ENCODE measurements around the gene LAMA5.

LAMA5 gene

GRCh38 chr20:62313021-62313420, 54.1 kb downstream of the LAMA5 start:
- DNase-seq = no peak

DNA sequence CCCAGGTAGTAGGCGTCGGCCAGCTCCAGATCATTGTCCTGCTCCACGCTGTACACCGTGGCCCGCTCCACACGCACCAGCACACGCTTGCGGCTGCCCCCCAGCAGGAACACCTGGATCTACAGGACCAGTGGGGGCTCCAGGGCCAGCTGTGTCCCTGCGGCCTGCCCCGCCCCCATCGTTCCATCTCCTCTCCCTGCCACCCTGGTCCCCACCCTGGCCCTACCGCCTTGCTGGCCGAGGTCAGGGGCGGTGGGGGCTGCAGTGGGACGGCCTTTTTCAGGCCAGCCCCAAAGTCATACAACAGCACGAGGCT, 54.5 kb downstream of the LAMA5 start:
- DNase-seq = no peak

- DNase-seq = no peak
Measured at GRCh38 chr20:62311832-62312661, 55.1 kb downstream of the LAMA5 start.

DNA sequence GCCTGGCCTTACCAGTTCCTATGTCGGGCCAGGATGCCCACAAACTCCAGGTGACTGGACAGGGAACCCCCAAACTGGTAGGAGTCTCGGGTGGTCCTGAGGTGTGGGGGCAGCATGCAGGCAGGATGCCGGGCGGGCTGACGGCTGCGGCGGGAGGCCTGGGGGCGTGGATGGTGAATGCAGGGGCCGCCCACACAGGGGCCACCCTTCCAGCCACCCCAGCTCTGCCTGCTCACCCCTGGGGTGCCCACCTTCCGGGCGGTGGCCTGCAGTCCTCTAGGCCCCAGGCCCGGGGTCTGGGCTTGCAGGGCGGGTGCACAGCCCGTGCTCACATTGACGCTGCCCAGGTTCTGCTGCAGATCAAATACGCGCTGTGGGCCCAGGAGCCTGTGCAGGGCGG, 56.0 kb downstream of the LAMA5 start:
- DNase-seq = no peak

GRCh38 chr20:62310757-62311121, 56.4 kb downstream of the LAMA5 start:
- no peak for DNase-seq

DNA sequence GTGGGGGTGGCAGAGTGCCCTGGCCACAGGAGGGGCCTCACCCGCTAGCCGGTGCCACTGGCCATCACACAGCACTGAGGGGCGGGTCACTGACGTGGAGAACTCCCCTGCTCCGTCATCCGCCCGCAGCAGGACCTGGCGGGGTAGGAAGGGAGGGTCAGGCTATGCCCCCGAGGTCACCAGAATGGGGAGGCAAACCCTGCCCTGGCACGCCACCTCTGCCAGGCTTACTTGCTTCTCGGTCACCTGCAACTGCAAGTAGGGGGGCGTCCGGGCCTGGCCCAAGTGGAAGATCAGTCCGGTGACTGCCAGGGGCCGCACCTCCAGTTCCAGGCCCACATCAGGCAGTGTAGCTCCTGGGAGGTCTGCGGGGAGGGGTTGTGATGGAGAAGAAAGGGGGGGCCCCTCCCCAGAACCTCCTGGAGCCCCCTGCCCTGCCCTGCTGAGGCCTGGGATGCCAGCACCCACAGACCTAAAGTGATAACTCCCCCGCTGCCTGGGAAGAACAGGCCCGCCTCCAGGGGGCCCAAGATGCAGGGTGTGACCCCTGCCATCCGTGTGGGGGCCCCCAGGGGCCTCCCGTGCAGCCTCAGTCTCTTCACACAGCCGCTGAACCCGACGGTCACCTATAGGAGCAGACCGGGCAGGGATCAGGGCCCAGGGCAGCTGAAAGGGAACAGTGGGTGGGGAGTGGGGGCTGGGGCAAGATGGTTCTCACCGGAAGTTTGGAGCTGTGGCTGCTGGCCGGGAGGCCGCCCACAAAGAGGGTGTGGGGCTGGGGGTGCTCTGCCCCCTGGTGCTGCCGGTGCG, 57.0 kb downstream of the LAMA5 start:
- no peak for DNase-seq

GRCh38 chr20:62309198-62309944, 57.7 kb downstream of the LAMA5 start:
- DNase-seq = no peak

- no peak for DNase-seq
Measured at GRCh38 chr20:62308102-62308822, 58.9 kb downstream of the LAMA5 start.

GRCh38 chr20:62307226-62308101, 59.6 kb downstream of the LAMA5 start:
- DNase-seq = no peak

GRCh38 chr20:62306414-62307187, 60.5 kb downstream of the LAMA5 start:
- DNase-seq = no peak

DNA sequence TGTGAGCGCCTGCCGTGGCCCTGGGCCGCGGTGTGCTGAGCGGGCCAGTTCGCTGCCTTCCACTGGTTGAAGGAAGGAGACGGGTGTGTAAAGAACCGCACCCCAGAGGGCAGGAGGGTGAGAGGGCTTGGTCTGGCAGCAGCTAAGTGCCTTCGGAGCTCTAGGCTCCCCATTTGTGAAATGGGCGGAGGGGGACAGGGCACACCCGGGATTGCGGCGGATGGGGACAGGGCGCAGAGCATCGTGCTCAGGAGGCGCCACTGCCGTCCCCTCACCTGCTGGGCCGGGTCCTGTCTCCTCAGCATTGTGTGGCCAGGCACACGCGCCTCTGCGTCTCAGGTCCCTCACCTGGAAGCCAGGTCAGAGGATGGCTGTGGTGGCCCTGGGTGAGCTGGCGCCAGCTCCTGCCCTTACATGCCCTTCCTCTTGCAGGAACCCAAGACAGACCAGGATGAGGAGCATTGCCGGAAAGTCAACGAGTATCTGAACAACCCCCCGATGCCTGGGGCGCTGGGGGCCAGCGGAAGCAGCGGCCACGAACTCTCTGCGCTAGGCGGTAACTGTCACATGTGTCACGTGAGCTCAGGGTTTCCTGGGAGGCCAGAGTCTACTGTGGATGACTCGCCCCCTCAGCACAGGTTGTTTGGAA, 61.2 kb downstream of the LAMA5 start:
- DNase-seq = no peak

GRCh38 chr20:62305149-62305764, 61.9 kb downstream of the LAMA5 start:
- no peak for DNase-seq

GRCh38 chr20:62304331-62305148, 62.6 kb downstream of the LAMA5 start:
- DNase-seq = no peak

DNA sequence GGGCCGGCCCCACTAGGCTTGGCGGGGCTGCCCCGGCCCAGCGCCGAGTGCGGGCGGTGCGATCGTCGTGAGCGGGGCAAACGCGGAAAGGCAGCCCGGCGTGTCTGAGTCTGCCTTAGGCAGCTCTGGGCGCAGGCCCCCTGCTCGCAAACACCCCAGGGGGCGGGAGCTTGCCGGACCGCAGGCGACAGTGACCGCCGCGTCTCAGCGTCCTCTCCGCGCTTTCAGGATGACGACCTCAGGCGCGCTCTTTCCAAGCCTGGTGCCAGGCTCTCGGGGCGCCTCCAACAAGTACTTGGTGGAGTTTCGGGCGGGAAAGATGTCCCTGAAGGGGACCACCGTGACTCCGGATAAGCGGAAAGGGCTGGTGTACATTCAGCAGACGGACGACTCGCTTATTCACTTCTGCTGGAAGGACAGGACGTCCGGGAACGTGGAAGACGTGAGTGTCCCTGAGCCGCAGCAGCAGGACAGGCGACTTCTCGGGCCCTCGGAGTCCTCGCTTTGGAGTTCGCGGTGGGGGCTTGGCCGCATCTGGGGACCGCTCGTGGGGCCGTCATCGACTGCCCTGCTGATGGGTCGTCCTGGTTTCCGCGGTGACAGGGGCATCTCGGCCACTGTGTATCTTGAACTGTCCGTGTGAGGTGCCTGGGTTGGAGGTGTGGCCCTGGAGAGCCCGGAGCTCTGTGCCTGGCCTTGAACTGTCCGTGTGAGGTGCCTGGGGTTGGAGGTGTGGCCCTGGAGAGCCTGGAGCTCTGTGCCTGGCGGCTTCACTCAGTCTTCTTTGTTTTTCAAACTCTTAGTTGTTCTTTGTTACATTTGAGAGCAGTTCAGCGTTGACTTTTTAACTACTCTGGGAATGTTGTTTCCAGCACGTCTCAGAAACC, 63.5 kb downstream of the LAMA5 start:
- DNase-seq = peak; percentile 23

DNA sequence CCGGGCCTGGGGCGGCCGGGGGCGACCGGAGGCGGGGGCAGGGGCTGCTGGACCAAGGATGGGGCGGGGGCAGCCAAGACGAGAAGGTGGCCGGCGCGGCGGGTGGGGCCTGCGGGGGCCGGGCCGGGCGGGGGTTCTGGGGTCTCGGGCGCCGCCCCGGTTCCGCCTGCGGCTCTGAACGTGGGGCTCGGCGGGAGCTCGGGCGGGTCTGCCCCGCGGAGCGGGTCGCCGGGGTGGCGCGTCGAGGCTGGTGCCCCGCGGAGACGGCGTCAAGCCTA, 64.1 kb downstream of the LAMA5 start:
- no peak for DNase-seq

DNA sequence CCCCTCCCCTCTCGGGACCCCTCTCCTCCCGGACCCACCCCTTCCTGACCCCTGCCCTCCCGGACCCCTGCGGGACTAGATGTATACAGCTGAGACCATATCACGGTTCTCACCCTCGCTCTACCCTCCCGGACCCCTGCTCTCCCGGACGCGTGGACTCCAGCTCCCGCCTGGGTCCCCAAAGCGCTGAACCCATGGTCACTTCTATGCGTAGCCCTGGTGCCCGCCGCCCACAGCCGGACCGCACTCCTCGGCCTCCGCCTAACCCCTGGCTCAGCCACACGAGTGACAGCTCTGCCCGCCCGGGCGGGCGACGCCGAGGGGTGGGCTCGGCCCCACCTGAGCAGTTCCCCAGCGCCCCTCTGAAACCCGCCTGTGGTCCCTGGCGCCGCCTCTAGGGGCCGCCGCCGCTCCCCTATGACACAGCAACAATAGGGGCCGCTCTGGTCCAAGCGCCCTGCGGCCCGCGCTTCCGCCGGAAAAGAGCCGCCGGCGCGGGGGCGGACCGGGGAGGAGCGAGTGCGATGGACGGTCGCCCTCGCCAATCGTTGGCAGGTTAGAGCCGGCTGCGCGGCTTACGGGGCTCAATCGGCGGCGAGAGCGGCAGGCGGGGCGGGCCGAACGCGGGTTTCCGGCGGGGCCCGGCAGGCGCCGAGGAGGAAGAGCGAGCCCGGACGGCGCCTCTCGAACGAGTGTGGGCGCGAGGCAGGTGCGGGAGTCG, 64.6 kb downstream of the LAMA5 start, which contains the start of gene ADRM1:
TSS of gene ADRM1 (plus strand) at position 657 of the 721 bp plus-strand sequence. CDS start 572 bp downstream, outside the sequence.
- DNase-seq = peak; percentile 99

DNA sequence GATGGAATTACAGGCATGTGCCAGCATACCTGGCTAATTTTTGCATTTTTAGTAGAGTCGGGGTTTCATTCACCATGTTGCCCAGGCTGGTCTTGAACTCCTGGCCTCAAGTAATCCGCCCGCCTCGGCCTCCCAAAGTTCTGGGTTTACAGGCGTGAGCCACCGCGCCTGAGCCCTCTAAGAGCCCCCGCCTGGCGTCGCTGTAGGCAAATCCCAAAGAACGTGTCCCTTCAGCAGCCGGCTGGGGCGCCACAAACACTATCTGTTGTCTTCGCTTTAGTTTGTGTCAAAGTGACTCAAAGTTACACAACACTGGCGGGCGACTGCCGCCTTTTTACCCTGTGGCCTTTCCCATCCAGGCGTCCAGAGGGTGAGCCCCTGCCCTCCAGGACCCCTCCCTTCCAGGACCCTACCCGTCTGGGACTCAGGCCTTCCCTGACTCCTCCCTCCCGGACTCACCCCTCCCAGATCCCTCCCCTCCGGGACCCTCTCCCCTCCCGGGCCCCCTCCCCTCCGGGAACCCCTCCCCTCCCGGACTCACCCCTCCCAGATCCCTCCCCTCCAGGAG, 65.3 kb downstream of the LAMA5 start:
- peak; percentile 95 for DNase-seq

Measured in eye (tissue), 1 donor.